Lower lobe of right lung (tissue), 2 donors: ENCODE measurements around the gene CDKN2AIP. TPM values are rescaled to one million over a fixed set of nuclear protein-coding genes. Genes with fewer than 3 reads are reported as not detected.
"Not testable (repeated sequence)": the region's sequence is repeated elsewhere in the genome, so short reads cannot be mapped to it uniquely, and the experiment has no call there.

Experiments used
- ATAC-seq, 2 donors: fragments of 200-7000 bp; cut with Tn5 transposase; one replicate each; pipeline ENCODE4 v1.9.1; 2020 to 2022; ENCODE audit warnings: mild to moderate bottlenecking in 2 of 2, moderate library complexity in 2 of 2
- DNase-seq: peaks from one replicate; pipeline ENCODE4 v3.0.0-alpha.2; 2020
- H3K27ac ChIP-seq: fragments of 200-600 bp; one replicate; pipeline ENCODE4 v1.8.0; 2022
- H3K27me3 ChIP-seq: fragments of 200-600 bp; one replicate; pipeline ENCODE4 v1.8.0; 2022; ENCODE audit warnings: low read depth
- H3K36me3 ChIP-seq: fragments of 200-600 bp; one replicate; pipeline ENCODE4 v1.8.0; 2022; ENCODE audit warnings: mild to moderate bottlenecking
- H3K4me1 ChIP-seq: fragments of 200-600 bp; one replicate; pipeline ENCODE4 v1.8.0; 2022
- H3K4me3 ChIP-seq: fragments of 200-600 bp; one replicate; pipeline ENCODE4 v1.8.0; 2022; ENCODE audit warnings: mild to moderate bottlenecking
- H3K9me3 ChIP-seq: fragments of 200-600 bp; one replicate; pipeline ENCODE4 v1.8.0; 2022
- intact Hi-C: fragments of 100-400 bp; cut with DNase I; formaldehyde crosslinking; loops from one replicate; pipeline ENCODE4 v1.11.0; 2022
- total RNA-seq: library from RNA; stranded (reverse); fragmentation: NEBNext Ultra II Directional; extraction: Animal tissue kit (Norgen Biotek cat#: 25700); gene quantifications from one replicate; pipeline ENCODE4 v1.2.1, GENCODE V29; 2021
- TF ChIP-seq, protein P1 (sequence below): fragments of 200-600 bp; IDR thresholded peaks from one replicate; pipeline ENCODE4 v1.8.0; 2022; ENCODE audit warnings: antibody characterized with exemption, mild to moderate bottlenecking
- donor health status: DM: no; HTN: yes; CAD: no; lungs with severe emphysema.

The CDKN2AIP gene
- total RNA-seq, 1 donor from 2014 or later: 15.4 TPM

DNA sequence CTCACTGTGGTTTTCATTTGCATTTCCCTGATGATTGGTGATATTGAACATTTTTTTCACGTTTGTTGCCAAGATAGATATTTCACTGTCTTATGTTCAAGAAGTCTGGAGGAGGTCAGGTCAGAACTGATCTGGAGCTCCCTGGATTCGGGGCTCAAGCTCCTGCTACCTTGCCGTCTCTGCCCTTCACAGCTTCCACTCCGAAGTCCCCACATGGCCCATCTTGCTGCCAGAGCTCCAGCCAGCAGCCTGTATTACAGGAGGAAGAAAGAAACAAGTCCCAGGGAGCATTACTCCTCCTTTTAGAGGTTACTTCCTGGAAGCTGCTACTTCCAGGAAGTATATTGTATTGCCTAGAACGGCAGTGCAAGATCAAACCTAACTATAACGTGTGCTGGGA lies 17.9 kb upstream of the CDKN2AIP start:
- H3K36me3 ChIP-seq: no peaks in the 10 kb centered on the region
- H3K9me3 ChIP-seq: no peaks in the 10 kb centered on the region
- no peak overlapping the region for H3K27ac ChIP-seq
- TF ChIP-seq, protein P1, sequence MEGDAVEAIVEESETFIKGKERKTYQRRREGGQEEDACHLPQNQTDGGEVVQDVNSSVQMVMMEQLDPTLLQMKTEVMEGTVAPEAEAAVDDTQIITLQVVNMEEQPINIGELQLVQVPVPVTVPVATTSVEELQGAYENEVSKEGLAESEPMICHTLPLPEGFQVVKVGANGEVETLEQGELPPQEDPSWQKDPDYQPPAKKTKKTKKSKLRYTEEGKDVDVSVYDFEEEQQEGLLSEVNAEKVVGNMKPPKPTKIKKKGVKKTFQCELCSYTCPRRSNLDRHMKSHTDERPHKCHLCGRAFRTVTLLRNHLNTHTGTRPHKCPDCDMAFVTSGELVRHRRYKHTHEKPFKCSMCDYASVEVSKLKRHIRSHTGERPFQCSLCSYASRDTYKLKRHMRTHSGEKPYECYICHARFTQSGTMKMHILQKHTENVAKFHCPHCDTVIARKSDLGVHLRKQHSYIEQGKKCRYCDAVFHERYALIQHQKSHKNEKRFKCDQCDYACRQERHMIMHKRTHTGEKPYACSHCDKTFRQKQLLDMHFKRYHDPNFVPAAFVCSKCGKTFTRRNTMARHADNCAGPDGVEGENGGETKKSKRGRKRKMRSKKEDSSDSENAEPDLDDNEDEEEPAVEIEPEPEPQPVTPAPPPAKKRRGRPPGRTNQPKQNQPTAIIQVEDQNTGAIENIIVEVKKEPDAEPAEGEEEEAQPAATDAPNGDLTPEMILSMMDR: no peak
- H3K4me1 ChIP-seq: peaks cover 12% of the 10 kb centered on the region
- H3K27me3 ChIP-seq: no peaks in the 10 kb centered on the region
- intact Hi-C loops: no loop called here
- no peak overlapping the region for H3K4me3 ChIP-seq
- DNase-seq (no peak), ATAC-seq (no peak)

DNA sequence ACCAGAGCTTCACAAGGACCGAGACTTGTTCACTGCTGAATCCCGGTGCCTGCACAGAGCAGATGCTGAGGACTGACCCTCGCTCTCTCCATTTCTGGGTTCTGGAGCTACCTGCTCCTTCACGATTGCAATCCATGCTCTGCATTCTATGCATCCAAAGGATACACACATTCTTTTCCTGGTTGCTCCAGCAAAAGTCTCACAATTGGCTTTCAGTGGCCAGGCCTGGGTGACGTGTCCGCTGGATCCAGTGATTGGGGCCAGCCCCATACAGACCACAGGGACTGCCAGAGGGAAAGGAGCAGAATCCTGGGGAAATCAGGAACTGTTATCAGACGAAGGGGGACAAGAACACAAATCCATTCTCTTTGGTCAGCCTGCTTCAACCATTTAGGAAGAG lies 14.9 kb upstream of the CDKN2AIP start:
- intact Hi-C loops: no loop called here
- H3K4me3 ChIP-seq: no peak overlapping the region
- H3K4me1 ChIP-seq: peaks cover 12% of the 10 kb centered on the region
- H3K27ac ChIP-seq: no peak overlapping the region
- no peaks in the 10 kb centered on the region for H3K36me3 ChIP-seq
- TF ChIP-seq, protein P1: no peak
- H3K27me3 ChIP-seq: no peaks in the 10 kb centered on the region
- ATAC-seq (peak in 1 of 2 donors; percentile 17), DNase-seq (no peak)
- H3K9me3 ChIP-seq: no peaks in the 10 kb centered on the region

DNA sequence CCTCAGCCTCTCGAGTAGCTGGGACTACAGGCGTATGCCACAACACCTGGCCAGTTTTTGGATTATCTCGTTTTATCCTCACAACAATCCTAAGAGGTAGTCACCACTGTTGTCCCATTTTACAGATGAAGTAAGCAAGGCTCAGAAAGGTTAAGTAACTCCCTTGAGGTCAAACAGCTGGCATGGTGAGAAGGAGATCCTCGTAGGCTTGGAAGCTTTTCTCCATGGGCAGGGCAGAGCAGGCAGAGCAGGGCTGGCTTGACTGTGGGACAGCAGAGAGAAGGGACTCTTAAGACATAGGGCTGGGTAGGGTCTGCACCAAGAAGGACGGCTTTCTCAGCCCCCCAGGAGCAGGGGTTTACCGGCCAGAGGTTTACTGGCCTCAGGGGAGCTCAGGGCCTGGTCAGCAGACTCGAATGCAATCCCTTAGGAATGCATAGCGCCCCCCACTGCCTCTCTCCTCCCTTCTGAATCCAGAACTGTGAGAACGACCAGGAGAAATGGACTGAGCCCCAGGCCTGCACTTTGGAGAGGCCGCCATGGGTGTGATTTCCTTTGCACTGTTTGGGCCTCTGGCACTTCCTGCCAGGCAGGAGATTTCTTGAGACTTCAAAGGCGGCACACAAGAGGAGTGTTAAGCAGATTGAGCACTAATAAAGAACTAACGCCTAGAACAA lies 14.0 kb upstream of the CDKN2AIP start:
- DNase-seq (no peak), ATAC-seq (peak; percentile 52 to 64)
- Histone ChIP-seq H3K36me3 (no peaks in the 10 kb centered on the region), H3K27me3 (no peaks in the 10 kb centered on the region), H3K4me3 (no peak overlapping the region), H3K27ac (peak overlapping the region; percentile 20), H3K9me3 (no peaks in the 10 kb centered on the region), H3K4me1 (peaks cover 12% of the 10 kb centered on the region)
- intact Hi-C loops: no loop called here
- TF ChIP-seq, protein P1: no peak

DNA sequence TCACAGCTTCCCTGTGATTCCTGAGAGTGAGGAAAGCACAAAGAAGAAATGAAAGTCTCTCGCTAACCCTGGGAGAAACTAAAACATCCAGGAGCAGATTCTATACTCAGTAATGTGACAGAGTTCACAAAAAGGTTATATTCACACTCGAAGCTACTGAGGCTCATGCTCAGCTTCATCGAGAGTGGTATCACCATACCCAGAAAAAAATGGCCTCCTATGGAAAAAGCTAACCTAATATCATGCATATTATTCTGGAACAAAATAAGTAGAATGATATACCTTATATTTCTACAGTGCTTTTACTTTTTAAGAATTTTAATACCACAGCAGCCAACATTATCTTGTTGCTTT lies 13.5 kb upstream of the CDKN2AIP start:
- intact Hi-C loops: no loop called here
- Histone ChIP-seq H3K27ac (peak overlapping the region; percentile 20), H3K4me1 (peaks cover 12% of the 10 kb centered on the region), H3K4me3 (no peak overlapping the region), H3K36me3 (no peaks in the 10 kb centered on the region), H3K9me3 (no peaks in the 10 kb centered on the region), H3K27me3 (no peaks in the 10 kb centered on the region)
- DNase-seq (no peak), ATAC-seq (no peak)
- TF ChIP-seq, protein P1: no peak

DNA sequence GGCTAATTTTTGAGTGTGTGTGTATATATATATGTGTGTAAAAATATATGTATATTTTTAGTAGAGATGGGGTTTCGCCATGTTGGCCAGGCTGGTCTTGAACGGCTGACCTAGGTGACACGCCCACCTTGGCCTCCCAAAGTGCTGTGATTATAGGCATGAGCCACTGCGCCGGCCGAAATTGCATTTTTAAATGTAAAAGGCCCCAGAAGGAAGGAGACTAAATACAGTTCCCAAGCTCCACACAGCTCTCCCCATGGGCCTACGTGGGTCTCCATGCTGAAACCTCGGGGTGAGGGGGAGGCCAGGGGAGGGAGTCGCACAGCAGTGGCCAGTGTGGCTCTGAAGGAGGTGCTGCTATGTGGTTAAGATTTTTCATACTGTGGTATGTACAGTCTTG lies 12.8 kb upstream of the CDKN2AIP start:
- no peak overlapping the region for H3K4me3 ChIP-seq
- intact Hi-C loops: no loop called here
- H3K9me3 ChIP-seq: no peaks in the 10 kb centered on the region
- no peaks in the 10 kb centered on the region for H3K36me3 ChIP-seq
- no peak overlapping the region for H3K27ac ChIP-seq
- DNase-seq (no peak), ATAC-seq (no peak)
- TF ChIP-seq, protein P1: no peak
- no peaks in the 10 kb centered on the region for H3K27me3 ChIP-seq
- peaks cover 12% of the 10 kb centered on the region for H3K4me1 ChIP-seq

DNA sequence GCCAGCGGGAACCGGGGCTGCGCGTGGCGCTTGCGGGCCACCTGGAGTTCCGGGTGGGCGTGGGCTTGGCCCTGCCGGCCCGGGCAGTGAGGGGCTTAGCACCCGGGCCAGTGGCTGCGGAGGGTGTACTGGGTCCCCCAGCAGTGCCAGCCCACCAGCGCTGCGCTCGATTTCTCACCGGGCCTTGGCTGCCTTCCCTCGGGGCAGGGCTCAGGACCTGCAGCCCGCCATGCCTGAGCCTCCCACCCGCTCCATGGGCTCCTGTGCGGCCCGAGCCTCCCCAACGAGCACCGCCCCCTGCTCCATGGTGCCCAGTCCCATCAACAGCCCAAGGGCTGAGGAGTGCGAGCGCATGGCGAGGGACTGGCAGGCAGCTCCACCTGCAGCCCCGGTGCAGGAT lies 11.3 kb upstream of the CDKN2AIP start:
- not testable (repeated sequence) for ATAC-seq

More for the DNA sequence above, 11.3 kb upstream of the CDKN2AIP start:
- H3K27ac ChIP-seq, H3K4me3 ChIP-seq, H3K27me3 ChIP-seq, H3K9me3 ChIP-seq, H3K36me3 ChIP-seq, intact Hi-C loops, DNase-seq: not testable (repeated sequence)
- peaks cover 12% of the 10 kb centered on the region for H3K4me1 ChIP-seq
